ENCODE measurements around the gene HEG1.

HEG1 gene

GRCh38 chr3:124935264-124935663, 120.5 kb downstream of the HEG1 start:
- no peak for TF ChIP-seq TAF1 (IDR thresholded peaks at IDR 0.05; ENCODE audit: borderline replicate concordance, low read depth, low read length)
- TF ChIP-seq POLR2AphosphoS5 (IDR thresholded peaks at IDR 0.05; ENCODE audit: low read depth, low read length): no peak
- DNase-seq (ENCODE audit: insufficient read length): peak; percentile 19
- no peak for FAIRE-seq

GRCh38 chr3:124934577-124934976, 121.2 kb downstream of the HEG1 start, which contains the start of gene MUC13:
MUC13 (minus strand) TSS chr3:124934751; CDS start chr3:124934712, 39 bp downstream.
- FAIRE-seq (peak; percentile 56), DNase-seq (ENCODE audit: insufficient read length) (no peak)
- no peak for TF ChIP-seq TAF1 (IDR thresholded peaks at IDR 0.05; ENCODE audit: borderline replicate concordance, low read depth, low read length)
- no peak for TF ChIP-seq POLR2AphosphoS5 (IDR thresholded peaks at IDR 0.05; ENCODE audit: low read depth, low read length)

- TF ChIP-seq POLR2AphosphoS5 (IDR thresholded peaks at IDR 0.05; ENCODE audit: low read depth, low read length): no peak
- no peak for TF ChIP-seq TAF1 (IDR thresholded peaks at IDR 0.05; ENCODE audit: borderline replicate concordance, low read depth, low read length)
- TF ChIP-seq POLR2A (IDR thresholded peaks at IDR 0.05; ENCODE audit: low read depth, low read length): no peak
- FAIRE-seq: peak; percentile 88
- DNase-seq (ENCODE audit: insufficient read length): no peak
These were observed 127.2 kb downstream of the HEG1 start for GRCh38 chr3:124928333-124929202.

- TF ChIP-seq POLR2A (IDR thresholded peaks at IDR 0.05; ENCODE audit: low read depth, low read length) (no peak), TAF1 (IDR thresholded peaks at IDR 0.05; ENCODE audit: borderline replicate concordance, low read depth, low read length) (no peak), POLR2AphosphoS5 (IDR thresholded peaks at IDR 0.05; ENCODE audit: low read depth, low read length) (no peak)
- DNase-seq (ENCODE audit: insufficient read length): no peak
- peak; percentile 78 for FAIRE-seq
These were observed 128.2 kb downstream of the HEG1 start for GRCh38 chr3:124927574-124928045.

GRCh38 chr3:124926426-124927101, 129.2 kb downstream of the HEG1 start:
- FAIRE-seq: peak; percentile 5
- TF ChIP-seq POLR2AphosphoS5 (IDR thresholded peaks at IDR 0.05; ENCODE audit: low read depth, low read length): no peak
- no peak for TF ChIP-seq POLR2A (IDR thresholded peaks at IDR 0.05; ENCODE audit: low read depth, low read length)
- TF ChIP-seq TAF1 (IDR thresholded peaks at IDR 0.05; ENCODE audit: borderline replicate concordance, low read depth, low read length): no peak
- DNase-seq (ENCODE audit: insufficient read length): no peak

- no peak for DNase-seq (ENCODE audit: insufficient read length)
- TF ChIP-seq TAF1 (IDR thresholded peaks at IDR 0.05; ENCODE audit: borderline replicate concordance, low read depth, low read length) (no peak), POLR2A (IDR thresholded peaks at IDR 0.05; ENCODE audit: low read depth, low read length) (no peak), POLR2AphosphoS5 (IDR thresholded peaks at IDR 0.05; ENCODE audit: low read depth, low read length) (no peak)
- FAIRE-seq: no peak
These were observed 131.1 kb downstream of the HEG1 start for GRCh38 chr3:124924741-124925140.

GRCh38 chr3:124923833-124924232, 132.0 kb downstream of the HEG1 start:
- TF ChIP-seq POLR2A (IDR thresholded peaks at IDR 0.05; ENCODE audit: low read depth, low read length): no peak
- TF ChIP-seq POLR2AphosphoS5 (IDR thresholded peaks at IDR 0.05; ENCODE audit: low read depth, low read length): no peak
- no peak for TF ChIP-seq TAF1 (IDR thresholded peaks at IDR 0.05; ENCODE audit: borderline replicate concordance, low read depth, low read length)
- DNase-seq (ENCODE audit: insufficient read length) (no peak), FAIRE-seq (no peak)

- TF ChIP-seq POLR2A (IDR thresholded peaks at IDR 0.05; ENCODE audit: low read depth, low read length) (no peak), TAF1 (IDR thresholded peaks at IDR 0.05; ENCODE audit: borderline replicate concordance, low read depth, low read length) (no peak), POLR2AphosphoS5 (IDR thresholded peaks at IDR 0.05; ENCODE audit: low read depth, low read length) (no peak)
- FAIRE-seq (no peak), DNase-seq (ENCODE audit: insufficient read length) (no peak)
These were observed 135.1 kb downstream of the HEG1 start for GRCh38 chr3:124920718-124921117.

GRCh38 chr3:124919756-124920155, 136.0 kb downstream of the HEG1 start:
- no peak for FAIRE-seq
- TF ChIP-seq POLR2A (IDR thresholded peaks at IDR 0.05; ENCODE audit: low read depth, low read length) (no peak), TAF1 (IDR thresholded peaks at IDR 0.05; ENCODE audit: borderline replicate concordance, low read depth, low read length) (no peak), POLR2AphosphoS5 (IDR thresholded peaks at IDR 0.05; ENCODE audit: low read depth, low read length) (no peak)
- no peak for DNase-seq (ENCODE audit: insufficient read length)

- TF ChIP-seq POLR2AphosphoS5 (IDR thresholded peaks at IDR 0.05; ENCODE audit: low read depth, low read length) (no peak), POLR2A (IDR thresholded peaks at IDR 0.05; ENCODE audit: low read depth, low read length) (no peak), TAF1 (IDR thresholded peaks at IDR 0.05; ENCODE audit: borderline replicate concordance, low read depth, low read length) (no peak)
- FAIRE-seq: no peak
- DNase-seq (ENCODE audit: insufficient read length): no peak
These were observed 137.3 kb downstream of the HEG1 start for GRCh38 chr3:124918524-124918923.

GRCh38 chr3:124916837-124917409, 138.9 kb downstream of the HEG1 start:
- DNase-seq (ENCODE audit: insufficient read length) (no peak), FAIRE-seq (no peak)
- no peak for TF ChIP-seq POLR2A (IDR thresholded peaks at IDR 0.05; ENCODE audit: low read depth, low read length)
- TF ChIP-seq POLR2AphosphoS5 (IDR thresholded peaks at IDR 0.05; ENCODE audit: low read depth, low read length): no peak
- no peak for TF ChIP-seq TAF1 (IDR thresholded peaks at IDR 0.05; ENCODE audit: borderline replicate concordance, low read depth, low read length)
